Measurements from ENCODE around the gene ARHGEF4. TPM values are rescaled to one million over a fixed set of nuclear protein-coding genes. Genes with fewer than 3 reads are reported as not detected.

The ARHGEF4 gene
- total RNA-seq, 1 donor from 2014 or later: 74.8 TPM

- no peak for TF ChIP-seq CTCF (IDR thresholded peaks at IDR 0.05; ENCODE audit: insufficient read depth, low read length, severe bottlenecking)
- no peak for DNase-seq (ENCODE audit: low read depth)
- no peak for FAIRE-seq
- Histone ChIP-seq H3K4me3 (ENCODE audit: low read depth, low read length) (no peak overlapping the region), H3K27me3 (ENCODE audit: control insufficient read depth, insufficient read depth, low read length) (no peaks in the 10 kb centered on the region), H3K36me3 (ENCODE audit: control insufficient read depth, insufficient read depth, low read length) (no peaks in the 10 kb centered on the region)
These were observed 31.1 kb upstream of the ARHGEF4 start for GRCh38 chr2:130805613-130806012.

- Histone ChIP-seq H3K4me3 (ENCODE audit: low read depth, low read length) (no peak overlapping the region), H3K36me3 (ENCODE audit: control insufficient read depth, insufficient read depth, low read length) (no peaks in the 10 kb centered on the region), H3K27me3 (ENCODE audit: control insufficient read depth, insufficient read depth, low read length) (no peaks in the 10 kb centered on the region)
- FAIRE-seq (no peak), DNase-seq (ENCODE audit: low read depth) (no peak)
- TF ChIP-seq CTCF (IDR thresholded peaks at IDR 0.05; ENCODE audit: insufficient read depth, low read length, severe bottlenecking): no peak
These were observed 30.3 kb upstream of the ARHGEF4 start for GRCh38 chr2:130806370-130806769.

- no peak for TF ChIP-seq CTCF (IDR thresholded peaks at IDR 0.05; ENCODE audit: insufficient read depth, low read length, severe bottlenecking)
- Histone ChIP-seq H3K36me3 (ENCODE audit: control insufficient read depth, insufficient read depth, low read length) (no peaks in the 10 kb centered on the region), H3K27me3 (ENCODE audit: control insufficient read depth, insufficient read depth, low read length) (no peaks in the 10 kb centered on the region), H3K4me3 (ENCODE audit: low read depth, low read length) (peak overlapping the region; percentile 25)
- FAIRE-seq (peak; percentile 92), DNase-seq (ENCODE audit: low read depth) (peak; percentile 89)
These were observed 28.9 kb upstream of the ARHGEF4 start for GRCh38 chr2:130807659-130808385.

GRCh38 chr2:130808482-130809268 lies 28.0 kb upstream of the ARHGEF4 start:
- Histone ChIP-seq H3K4me3 (ENCODE audit: low read depth, low read length) (peak overlapping the region; percentile 25), H3K36me3 (ENCODE audit: control insufficient read depth, insufficient read depth, low read length) (no peaks in the 10 kb centered on the region), H3K27me3 (ENCODE audit: control insufficient read depth, insufficient read depth, low read length) (no peaks in the 10 kb centered on the region)
- DNase-seq (ENCODE audit: low read depth): peak; percentile 99
- TF ChIP-seq CTCF (IDR thresholded peaks at IDR 0.05; ENCODE audit: insufficient read depth, low read length, severe bottlenecking): no peak
- peak; percentile 99 for FAIRE-seq

- DNase-seq (ENCODE audit: low read depth) (no peak), FAIRE-seq (no peak)
- no peaks in the 10 kb centered on the region for H3K36me3 ChIP-seq (ENCODE audit: control insufficient read depth, insufficient read depth, low read length)
- H3K4me3 ChIP-seq (ENCODE audit: low read depth, low read length): no peak overlapping the region
- no peaks in the 10 kb centered on the region for H3K27me3 ChIP-seq (ENCODE audit: control insufficient read depth, insufficient read depth, low read length)
- no peak for TF ChIP-seq CTCF (IDR thresholded peaks at IDR 0.05; ENCODE audit: insufficient read depth, low read length, severe bottlenecking)
These were observed 26.2 kb upstream of the ARHGEF4 start for GRCh38 chr2:130810490-130810889.
